Measurements from ENCODE around the gene PLXNA2. TPM values are rescaled to one million over a fixed set of nuclear protein-coding genes. Genes with fewer than 3 reads are reported as not detected.

The PLXNA2 gene
- total and polyA plus RNA-seq, 7 donors: 4.4 to 33.6 (median 20.8) TPM

- ATAC-seq: no peak
- Histone ChIP-seq H3K36me3 (ENCODE audit: insufficient read depth in 1 of 2, low read depth in 1 of 2) (no peaks in the 10 kb centered on the region), H3K27me3 (ENCODE audit: insufficient read depth in 3 of 3, low read length in 2 of 3) (no peaks in the 10 kb centered on the region), H3K4me1 (peaks cover 41% of the 10 kb centered on the region), H3K4me3 (no peak overlapping the region), H3K9me3 (no peaks in the 10 kb centered on the region), H3K27ac (no peak overlapping the region)
- 72 to 84% (median 76%) methylated on average over 4 of the region's 4 CpGs for WGBS, 3 donors
- TF ChIP-seq CTCF (IDR thresholded peaks at IDR 0.05): no peak
- intact Hi-C loops (cut with DNase I): no loop called here
- DNase-seq: no peak
Measured at GRCh38 chr1:208111646-208112190, 132.5 kb downstream of the PLXNA2 start.

DNA sequence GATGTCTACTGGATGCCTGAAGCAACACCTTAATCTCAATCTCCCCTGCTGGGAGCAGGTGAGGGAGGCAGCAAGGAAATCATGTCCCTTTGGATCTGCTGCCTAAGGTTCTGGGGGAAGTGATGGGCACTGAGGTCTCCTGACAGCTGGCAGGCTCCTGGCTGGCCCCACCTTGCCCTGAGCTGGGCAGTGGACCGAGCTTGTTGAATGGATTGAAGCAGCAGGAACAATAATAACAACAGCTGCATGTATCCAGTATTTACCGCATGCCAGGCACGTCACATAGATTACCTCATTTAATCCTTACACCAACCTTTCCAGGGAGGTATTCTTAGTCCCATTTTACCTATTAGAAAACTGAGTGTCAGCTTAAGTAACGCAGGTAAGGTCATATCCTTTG lies 133.9 kb downstream of the PLXNA2 start:
- H3K36me3 ChIP-seq (ENCODE audit: insufficient read depth in 1 of 2, low read depth in 1 of 2): no peaks in the 10 kb centered on the region
- H3K27me3 ChIP-seq (ENCODE audit: insufficient read depth in 3 of 3, low read length in 2 of 3): no peaks in the 10 kb centered on the region
- no peak for DNase-seq
- intact Hi-C loops (cut with DNase I): no loop called here
- H3K27ac ChIP-seq: peak overlapping the region; percentile 43
- peak; percentile 14 to 61 (median 41) for ATAC-seq
- H3K4me1 ChIP-seq: peaks cover 32% of the 10 kb centered on the region
- H3K4me3 ChIP-seq: no peak overlapping the region
- WGBS, 3 donors: 44 to 56% (median 46%) methylated on average over 4 of the region's 4 CpGs
- no peak for TF ChIP-seq CTCF (IDR thresholded peaks at IDR 0.05)
- H3K9me3 ChIP-seq: no peaks in the 10 kb centered on the region

- 68 to 80% (median 69%) methylated on average over 5 of the region's 5 CpGs for WGBS, 3 donors
- peak overlapping the region; percentile 84 for H3K27ac ChIP-seq
- intact Hi-C loops (cut with DNase I): no loop called here
Measured at GRCh38 chr1:208108646-208109330, 135.4 kb downstream of the PLXNA2 start.

GRCh38 chr1:208108213-208108608 lies 136.0 kb downstream of the PLXNA2 start:
- 92 to 100% (median 94%) methylated on average over 2 of the region's 2 CpGs for WGBS, 3 donors
- ATAC-seq (peak; percentile 43 to 83 (median 71)), DNase-seq (peak in 1 of 2 donors; percentile 31)
- Histone ChIP-seq H3K4me3 (no peak overlapping the region), H3K4me1 (peaks cover 32% of the 10 kb centered on the region), H3K27ac (peak overlapping the region; percentile 84), H3K36me3 (ENCODE audit: insufficient read depth in 1 of 2, low read depth in 1 of 2) (no peaks in the 10 kb centered on the region), H3K27me3 (ENCODE audit: insufficient read depth in 3 of 3, low read length in 2 of 3) (no peaks in the 10 kb centered on the region), H3K9me3 (no peaks in the 10 kb centered on the region)
- no peak for TF ChIP-seq CTCF (IDR thresholded peaks at IDR 0.05)
- intact Hi-C loops (cut with DNase I): no loop called here

More at GRCh38 chr1:208108646-208109330, 135.4 kb downstream of the PLXNA2 start:
- peaks cover 32% of the 10 kb centered on the region for H3K4me1 ChIP-seq
- no peak for TF ChIP-seq CTCF (IDR thresholded peaks at IDR 0.05)
- H3K4me3 ChIP-seq: no peak overlapping the region
- ATAC-seq (no peak), DNase-seq (no peak)
- no peaks in the 10 kb centered on the region for H3K36me3 ChIP-seq (ENCODE audit: insufficient read depth in 1 of 2, low read depth in 1 of 2)
- no peaks in the 10 kb centered on the region for H3K9me3 ChIP-seq
- no peaks in the 10 kb centered on the region for H3K27me3 ChIP-seq (ENCODE audit: insufficient read depth in 3 of 3, low read length in 2 of 3)

All from psoas muscle (tissue), 8 donors.